NCI-H345 treated with DMSO at 0.1 percent for 48 hours (cell line): ENCODE measurements around the gene TOM1L2.
"Not testable (repeated sequence)": the region's sequence is repeated elsewhere in the genome, so short reads cannot be mapped to it uniquely, and the experiment has no call there.

Source experiments
- DNase-seq: peaks from one replicate; lab custom pipeline; 2025; ENCODE audit not compliant: unreplicated experiment; lab: John Stamatoyannopoulos, UW

TOM1L2 gene

GRCh38 chr17:17971431-17972125 lies 622 bp downstream of the TOM1L2 start:
- no peak for DNase-seq

GRCh38 chr17:17970699-17971430 lies 1.3 kb downstream of the TOM1L2 start:
- DNase-seq = no peak

GRCh38 chr17:17966399-17966798 lies 5.8 kb downstream of the TOM1L2 start:
- DNase-seq = no peak

GRCh38 chr17:17965152-17965721 lies 7.0 kb downstream of the TOM1L2 start:
- no peak for DNase-seq

- DNase-seq = no peak
Observed at GRCh38 chr17:17964710-17965109, 7.5 kb downstream of the TOM1L2 start.

- DNase-seq = no peak
Observed at GRCh38 chr17:17963694-17964436, 8.3 kb downstream of the TOM1L2 start.

- DNase-seq = no peak
Observed at GRCh38 chr17:17963066-17963465, 9.1 kb downstream of the TOM1L2 start.

GRCh38 chr17:17960500-17961030 lies 11.6 kb downstream of the TOM1L2 start:
- no peak for DNase-seq

- DNase-seq = no peak
Observed at GRCh38 chr17:17959520-17960361, 12.5 kb downstream of the TOM1L2 start.

GRCh38 chr17:17958982-17959381 lies 13.2 kb downstream of the TOM1L2 start:
- DNase-seq = no peak

- DNase-seq = no peak
Observed at GRCh38 chr17:17957584-17957916, 14.7 kb downstream of the TOM1L2 start.

- not testable (repeated sequence) for DNase-seq
Observed at GRCh38 chr17:17955790-17956341, 16.3 kb downstream of the TOM1L2 start.

- no peak for DNase-seq
Observed at GRCh38 chr17:17954079-17954478, 18.1 kb downstream of the TOM1L2 start.

- DNase-seq = no peak
Observed at GRCh38 chr17:17952691-17953090, 19.5 kb downstream of the TOM1L2 start.

- no peak for DNase-seq
Observed at GRCh38 chr17:17951524-17951923, 20.7 kb downstream of the TOM1L2 start.

GRCh38 chr17:17950806-17951205 lies 21.4 kb downstream of the TOM1L2 start:
- no peak for DNase-seq

- no peak for DNase-seq
Observed at GRCh38 chr17:17950347-17950746, 21.9 kb downstream of the TOM1L2 start.

- no peak for DNase-seq
Observed at GRCh38 chr17:17947966-17948365, 24.2 kb downstream of the TOM1L2 start.

- DNase-seq = no peak
Observed at GRCh38 chr17:17947309-17947708, 24.9 kb downstream of the TOM1L2 start.

- no peak for DNase-seq
Observed at GRCh38 chr17:17946093-17946492, 26.1 kb downstream of the TOM1L2 start.
